A204.1 (cell line): ENCODE measurements around the gene PXDN.

Experiments used
- FAIRE-seq: peaks from 2 replicates; lab custom pipeline; 2012; peaks lifted over from hg19 to GRCh38; lab: Jason Lieb, UNC

The PXDN gene

DNA sequence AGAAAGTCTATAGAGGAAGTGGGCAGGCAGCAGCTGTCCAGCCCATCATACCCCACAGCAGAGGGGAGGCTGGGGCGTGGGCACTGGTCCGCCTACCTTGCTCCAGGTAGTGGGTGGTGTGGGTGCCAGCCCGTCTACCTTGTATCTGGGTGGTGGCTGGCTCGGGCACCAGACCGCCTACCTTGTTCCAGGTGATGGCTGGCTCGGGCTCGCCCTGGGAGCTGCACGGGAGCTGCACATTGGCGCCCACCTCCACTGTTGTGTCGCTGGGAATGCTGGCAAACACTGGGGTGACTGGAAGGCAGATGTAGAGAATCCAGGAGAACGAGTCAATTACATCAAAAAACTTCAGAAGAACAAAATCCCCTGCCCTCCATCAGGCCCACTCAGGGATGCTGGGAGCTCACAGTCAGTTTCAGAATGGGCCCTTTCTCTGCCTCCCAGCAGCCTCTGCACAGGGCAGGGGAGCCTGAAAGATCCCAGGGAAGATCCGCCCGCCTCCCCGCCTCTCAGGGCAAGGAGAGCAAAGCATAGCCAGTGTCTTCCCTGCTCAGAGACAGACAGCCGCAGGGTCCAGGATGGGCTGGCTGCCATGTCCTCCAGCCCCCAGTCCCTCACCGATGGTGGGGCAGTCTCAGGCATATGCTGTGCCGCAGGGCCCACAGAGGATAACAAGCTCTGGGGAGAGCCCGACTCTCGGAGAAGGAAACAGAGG lies 82.3 kb downstream of the PXDN start:
- FAIRE-seq: no peak

GRCh38 chr2:1660656-1661640 lies 83.4 kb downstream of the PXDN start:
- FAIRE-seq: no peak

DNA sequence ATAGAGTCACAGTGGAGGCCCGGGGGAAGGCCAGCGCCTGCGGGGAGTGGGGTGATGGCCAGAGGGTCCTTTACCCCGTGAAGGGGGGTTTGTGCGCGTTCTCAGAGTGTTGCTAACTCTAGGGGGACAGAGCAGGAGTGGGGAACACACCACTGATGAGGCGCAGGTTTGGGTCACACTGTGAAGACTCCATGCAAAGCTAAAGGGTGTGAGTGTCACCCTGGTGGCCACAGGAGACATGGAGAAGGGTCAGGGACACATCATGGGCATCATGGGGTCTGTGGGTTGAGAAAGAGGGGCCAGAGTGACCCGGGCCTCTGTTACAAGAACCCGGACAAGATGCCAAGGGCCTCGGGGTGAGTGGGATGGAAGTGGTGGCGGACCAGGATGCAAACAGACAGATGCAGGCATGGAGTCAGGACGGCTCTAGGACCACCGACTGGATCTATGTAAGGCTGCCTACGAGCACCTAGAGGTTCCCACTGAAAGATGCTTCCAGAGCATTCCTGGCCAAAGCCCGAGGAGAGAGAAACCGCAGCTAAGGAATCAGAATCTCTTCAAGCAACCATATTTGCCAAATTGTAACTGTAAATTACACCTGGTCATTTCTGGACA lies 84.3 kb downstream of the PXDN start:
- FAIRE-seq: no peak

DNA sequence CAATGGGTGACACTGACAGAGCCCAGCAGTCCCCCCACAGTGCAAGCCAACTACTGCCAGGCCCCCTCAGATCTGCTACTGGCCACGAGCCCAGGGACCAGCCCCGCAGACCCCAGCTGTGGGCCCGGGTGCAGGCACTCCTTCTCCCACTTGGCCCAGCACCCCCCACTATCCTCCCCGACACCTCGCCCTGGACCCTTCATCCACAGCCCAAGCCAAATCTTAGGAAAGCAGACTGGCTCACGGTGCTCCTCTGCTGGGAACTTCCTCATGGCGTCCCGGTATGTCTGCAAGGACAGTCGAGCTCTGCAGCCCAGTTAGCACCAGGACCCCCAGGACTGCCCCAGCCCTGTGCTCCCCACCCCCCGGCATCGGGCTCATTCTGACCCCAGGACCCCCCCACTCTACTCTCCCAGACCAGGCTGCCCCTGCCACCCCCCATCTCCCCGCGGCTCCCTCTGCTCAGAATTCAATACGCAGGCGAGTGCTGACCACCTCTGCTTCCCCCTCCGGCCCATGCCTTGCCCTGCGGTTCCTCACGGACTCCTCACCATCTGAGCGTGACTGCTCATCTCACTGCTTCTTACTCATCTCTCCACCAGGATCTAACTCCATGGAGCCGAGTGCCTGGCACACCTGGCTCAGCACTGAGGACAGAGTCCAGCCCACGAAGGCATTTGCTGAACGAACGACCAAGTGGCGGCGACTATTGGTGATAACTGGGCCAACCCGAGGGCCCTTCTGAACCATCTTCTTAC lies 85.7 kb downstream of the PXDN start:
- FAIRE-seq: no peak

DNA sequence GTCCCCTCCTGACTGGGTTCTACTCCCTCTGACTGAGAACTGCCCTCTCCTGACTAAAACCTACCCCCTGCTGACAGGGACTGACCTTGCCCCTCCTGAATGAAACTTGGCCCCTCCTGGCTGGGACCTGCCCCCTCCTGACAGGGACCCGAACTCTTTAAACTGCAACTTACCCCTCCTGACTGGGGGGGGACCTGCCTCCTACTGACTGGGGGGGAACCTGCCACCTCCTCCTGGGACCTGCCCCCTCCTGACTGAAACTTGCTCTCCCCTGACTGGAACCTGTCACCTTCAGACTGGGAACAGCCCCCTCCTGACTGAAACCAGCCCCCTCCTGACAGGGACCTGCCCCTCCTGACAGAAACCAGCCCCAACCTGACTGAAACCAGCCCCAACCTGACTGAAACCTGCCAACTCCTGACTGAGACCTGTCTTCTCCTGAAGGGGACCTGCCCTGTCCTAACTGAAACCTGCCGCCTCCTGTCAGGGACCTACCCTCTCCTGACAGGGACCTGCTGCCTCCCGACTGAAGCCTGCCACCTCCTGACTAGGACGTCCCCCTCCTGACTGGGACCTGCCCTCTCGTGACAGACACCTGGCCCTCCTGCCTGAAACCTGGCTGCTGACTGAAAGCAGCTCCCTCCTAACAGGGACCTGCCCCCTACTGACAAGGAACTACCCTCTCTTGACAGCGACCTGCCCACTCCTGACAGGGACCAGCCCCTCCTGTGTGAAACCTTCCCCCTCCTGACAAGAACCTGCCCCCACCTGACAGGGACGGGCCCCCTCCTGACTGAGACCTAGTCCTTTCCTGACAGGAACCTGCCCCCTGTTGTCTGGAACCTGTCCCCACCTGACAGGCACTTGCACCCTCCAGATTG lies 87.1 kb downstream of the PXDN start:
- FAIRE-seq: no peak

DNA sequence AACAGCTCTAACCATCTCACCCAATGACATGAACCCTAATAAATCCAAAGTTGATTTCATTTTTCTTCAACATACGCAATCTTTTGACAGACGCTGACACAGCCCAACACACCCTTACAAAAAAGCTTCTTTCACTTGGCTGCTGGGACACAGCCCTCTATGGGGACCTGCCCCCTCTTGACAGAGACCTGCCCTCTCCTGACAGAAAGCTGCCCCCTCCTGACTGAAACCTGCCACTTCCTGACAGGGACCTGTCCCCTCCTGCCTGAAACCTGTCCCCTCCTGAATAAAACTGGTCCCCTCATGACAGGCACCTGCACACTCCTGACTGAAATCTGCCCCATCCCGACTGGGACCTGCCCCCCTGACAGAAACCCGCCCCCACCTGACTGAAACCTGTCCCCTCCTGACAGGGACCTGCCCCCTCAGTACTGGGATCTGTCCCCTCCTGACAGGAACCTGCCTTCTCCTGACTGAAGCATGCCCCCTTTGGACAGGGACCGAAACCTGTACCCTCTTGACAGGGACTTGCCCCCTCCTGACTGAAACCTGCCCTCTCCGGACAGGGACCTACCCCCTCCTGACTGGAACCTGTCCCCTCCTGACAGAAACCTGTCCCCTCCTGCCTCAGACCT lies 87.9 kb downstream of the PXDN start:
- FAIRE-seq: no peak

DNA sequence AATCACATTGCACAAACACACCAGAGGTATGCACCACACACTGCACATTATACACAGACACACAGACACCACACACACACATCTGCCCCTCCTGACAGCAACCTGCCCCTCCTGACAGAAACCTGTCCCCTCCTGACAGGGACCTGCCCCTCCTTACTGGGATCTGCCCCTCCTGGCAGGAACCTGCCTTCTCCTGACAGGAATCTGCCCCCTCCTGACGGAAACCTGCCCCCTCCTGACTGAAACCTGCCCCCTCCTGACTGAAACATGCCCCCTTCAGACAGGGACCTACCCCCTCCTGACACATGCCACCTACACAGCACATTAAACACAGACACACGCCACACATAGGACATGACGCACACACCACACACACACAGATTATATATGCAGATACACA lies 88.9 kb downstream of the PXDN start:
- no peak for FAIRE-seq

DNA sequence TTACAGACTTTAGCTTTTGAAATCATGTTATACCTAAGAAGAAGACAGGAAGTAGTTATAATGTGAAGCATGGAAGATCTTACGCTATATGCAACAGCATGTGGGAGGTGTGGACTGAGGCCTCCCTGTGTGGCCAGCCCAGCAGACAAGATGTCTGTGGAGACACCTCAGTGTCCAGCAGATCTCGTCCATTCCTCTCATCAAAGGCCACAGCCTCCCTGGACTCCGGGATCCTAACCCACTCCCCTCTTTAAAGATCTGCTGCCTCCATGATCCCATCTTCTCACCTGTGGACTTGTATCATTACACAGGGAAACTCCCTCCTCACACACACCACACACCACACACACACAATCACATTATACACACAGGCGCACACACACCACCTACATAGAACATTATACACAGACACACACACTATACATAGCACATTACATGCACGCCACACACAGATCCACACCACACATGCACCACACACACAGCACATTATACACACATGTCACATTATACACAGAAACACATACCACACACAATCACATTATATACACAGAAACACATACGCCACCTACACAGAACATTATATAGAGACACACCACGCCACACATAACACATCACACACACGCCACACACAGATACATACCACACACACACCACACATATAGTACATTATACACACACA lies 89.5 kb downstream of the PXDN start:
- no peak for FAIRE-seq

DNA sequence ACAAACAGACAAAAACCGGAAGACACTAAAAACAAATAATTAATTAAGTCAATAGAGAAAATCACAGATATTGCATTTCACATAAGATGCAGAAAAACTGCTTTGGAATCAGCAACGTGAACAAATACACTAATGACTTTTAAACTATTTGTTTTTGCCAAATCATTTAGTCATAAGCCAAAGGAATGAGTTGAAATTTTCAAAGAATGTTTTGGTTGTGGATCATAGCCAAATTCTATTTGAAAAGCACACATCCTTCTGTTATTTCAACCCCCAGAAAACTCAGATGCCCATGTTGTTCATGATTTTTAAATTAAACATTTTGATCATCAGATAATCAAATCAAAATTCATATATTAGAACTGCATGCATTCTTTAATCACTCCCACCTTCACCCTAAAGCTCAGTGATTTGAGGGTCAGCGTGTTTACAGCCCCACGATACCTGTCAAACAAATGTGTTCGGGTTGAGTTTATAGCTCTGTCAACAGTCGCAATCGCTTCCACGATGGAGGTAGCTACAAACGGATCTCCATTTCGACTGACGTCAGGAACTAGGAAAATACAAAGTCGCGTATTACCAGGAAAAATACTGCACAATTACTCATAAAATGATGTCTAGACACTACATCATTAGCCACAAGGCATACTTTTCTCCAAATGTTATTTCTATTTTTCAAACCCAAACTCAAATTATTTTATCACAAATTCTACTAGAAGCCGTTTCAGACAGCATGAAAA lies 90.2 kb downstream of the PXDN start:
- no peak for FAIRE-seq

DNA sequence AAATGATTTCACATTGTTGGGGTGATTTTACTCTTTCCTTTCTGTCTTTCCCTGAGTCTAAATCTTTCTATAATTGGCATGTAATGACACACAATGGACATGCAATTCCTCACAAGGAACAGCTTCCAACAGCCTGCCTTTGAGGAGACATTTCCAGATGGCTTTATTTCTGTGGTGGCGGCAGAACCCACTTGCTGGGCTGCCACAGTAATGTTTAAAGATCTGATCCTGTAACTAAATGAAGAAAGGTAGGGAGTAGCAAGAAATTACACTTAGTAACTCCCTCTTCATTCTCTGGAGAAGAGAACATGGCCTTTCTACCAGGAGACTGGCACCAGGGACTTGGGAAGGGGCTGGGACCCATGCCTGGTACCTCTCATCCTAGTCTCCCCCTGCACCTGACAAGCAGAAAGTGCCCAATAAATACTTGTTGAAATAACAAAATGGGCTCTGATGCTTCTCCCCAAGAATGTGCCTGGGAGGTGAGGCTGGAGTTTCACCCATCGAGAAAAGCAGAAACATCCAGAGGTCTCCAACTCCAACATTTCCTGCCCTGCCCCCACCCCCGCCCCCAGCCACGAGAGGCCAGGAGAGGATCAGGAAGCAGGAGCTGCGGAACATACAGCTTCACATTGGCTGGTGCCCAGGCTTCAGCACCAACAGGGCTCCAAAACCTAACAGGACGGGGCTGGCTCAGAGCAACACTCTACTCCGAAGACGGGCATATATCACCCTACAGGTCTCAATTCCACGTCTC lies 92.1 kb downstream of the PXDN start:
- no peak for FAIRE-seq

DNA sequence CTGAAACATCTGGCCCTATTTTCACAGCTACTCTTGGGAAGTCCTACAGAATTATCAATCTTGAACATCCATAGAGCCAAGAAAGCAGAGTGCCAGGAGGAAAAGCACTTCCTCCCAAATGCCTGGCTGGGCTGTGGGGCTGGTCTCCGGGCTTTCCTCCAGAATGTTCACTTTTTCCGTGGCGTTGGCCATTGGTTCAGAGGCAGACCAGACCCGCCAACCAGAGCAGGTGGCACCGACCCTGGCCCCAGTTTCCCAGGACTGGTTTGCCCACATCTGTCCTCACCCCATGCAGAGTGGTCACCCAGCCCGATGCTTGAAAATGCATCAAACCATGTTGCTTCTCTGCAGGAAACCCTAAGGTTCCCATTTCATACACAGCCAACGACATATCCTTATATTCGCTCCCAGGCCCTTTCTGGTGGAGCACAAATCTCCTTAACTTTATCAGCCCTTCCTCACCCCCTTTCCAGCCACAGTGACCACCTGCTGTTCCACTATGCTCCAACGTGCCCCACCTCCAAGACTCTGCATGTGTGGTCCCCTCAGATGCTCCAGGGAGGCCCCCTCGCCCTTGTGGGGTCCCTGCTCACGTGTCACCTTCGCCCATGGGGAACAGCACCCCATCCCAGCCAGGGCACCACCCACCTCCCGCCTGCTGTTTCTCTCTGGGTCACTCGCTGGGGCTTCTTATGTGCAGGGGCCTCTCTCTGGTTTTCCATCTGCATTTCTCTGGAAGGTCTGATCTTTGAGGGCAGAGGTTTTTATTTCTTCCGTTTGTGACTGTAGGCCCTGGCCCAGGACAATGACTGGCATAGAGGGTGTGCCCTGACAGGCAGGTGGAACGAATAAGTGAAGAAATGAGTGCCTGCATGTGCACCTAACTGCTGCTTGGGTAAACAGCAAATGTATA lies 92.9 kb downstream of the PXDN start:
- FAIRE-seq: no peak

DNA sequence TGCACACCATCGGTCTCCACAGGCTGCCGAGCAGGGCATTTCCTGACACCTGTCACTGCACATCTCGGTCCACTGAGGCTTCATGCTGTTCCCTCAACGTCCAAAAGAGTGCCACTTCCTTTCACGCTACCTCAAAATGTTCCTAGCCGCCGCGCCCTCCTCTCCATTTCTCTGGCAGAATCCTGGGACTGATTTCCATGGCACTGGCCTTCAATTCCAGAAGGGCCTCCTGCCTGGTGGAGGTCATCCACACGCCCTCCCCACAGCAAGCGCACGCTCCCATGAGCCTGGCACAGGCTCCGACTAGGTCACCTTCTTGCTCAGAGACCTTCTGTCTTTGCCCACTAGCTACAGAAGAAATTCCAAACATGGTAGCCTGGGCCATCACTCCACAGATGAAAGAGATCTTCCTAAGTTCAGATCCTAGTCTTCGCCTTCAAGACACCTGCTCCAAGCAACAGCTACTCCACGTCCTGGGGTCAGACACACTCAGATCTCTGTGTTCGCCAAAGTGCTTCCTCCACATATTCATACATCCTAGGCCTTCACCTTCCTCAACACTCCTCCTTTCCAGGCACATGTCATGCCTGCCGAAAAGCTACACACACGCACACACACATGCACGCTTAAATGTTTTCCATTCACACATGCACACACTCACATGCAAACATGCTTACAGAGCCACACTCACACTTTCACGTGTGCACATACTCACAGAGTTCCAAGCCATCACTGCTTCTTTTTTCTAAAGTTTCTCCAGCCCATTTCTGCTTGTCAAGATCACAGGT lies 94.0 kb downstream of the PXDN start:
- FAIRE-seq: no peak

- FAIRE-seq: no peak
These were observed 94.9 kb downstream of the PXDN start for GRCh38 chr2:1649103-1650084.

DNA sequence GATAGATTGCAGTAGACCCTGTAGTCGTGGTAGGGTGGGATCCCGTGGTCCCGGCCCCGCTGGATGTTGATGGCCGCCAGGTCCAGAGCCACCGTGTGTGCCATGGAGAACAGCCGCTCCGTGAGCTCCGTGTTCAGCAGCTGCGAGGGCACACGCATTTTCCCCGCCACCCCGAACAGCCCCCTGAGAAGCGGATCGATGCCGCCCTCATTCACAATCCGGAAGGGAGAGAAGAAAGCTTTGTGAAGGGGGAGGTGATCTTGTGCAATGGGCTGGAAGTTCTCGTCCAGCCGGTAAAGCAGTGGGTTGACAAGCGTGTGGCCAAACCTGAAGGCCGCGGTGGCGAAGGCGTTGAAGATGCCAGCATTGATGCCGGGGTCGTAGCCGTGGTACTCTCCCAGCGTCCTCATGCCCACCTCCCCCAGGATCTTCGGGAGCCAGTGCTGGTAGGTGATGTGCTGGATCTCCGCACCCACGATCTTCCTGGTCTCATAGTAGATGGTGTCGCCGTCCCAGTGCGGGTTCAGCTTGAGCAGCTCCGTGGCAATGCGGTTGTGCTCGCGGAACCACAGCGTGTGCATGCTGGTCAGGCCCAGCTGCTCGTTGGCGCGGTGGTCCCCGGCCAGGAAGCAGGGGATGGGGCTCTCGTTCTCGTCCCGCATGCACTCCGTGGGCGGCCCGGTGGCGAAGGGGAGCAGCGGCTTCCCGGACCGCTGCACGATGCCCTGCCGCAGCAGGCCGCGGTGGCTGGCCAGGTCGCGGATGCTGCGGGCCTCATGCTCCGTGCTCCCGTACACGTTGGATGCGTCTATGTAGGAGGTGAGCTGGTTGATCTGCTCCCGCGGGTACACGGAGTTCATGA lies 95.8 kb downstream of the PXDN start:
- FAIRE-seq: no peak
